ENCODE measurements around the gene PRDM16.

DNA sequence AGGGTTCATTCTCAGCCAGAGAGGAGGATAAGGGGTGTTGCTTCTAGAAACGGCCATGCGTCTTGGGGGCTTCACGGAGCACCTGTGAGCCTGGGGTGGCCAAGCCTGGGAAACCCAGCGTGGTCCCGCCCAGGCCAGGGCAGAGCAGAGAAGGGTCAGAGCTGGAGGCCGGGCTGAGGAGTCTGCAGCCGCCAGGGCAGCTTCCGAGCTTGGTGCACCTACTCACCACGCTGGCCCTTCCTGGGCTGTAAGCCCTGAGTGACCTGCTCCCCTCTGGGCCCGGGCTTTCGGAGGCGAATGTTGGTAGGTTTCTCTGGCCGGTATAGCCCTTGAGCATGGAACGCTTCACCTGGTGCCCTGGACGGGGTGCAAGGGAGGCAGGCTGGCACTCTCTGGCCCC is 215.7 kb downstream of the PRDM16 start:
- TF ChIP-seq CBX8 (IDR thresholded peaks at IDR 0.05) (no peak), POLR2A (IDR thresholded peaks at IDR 0.05; ENCODE audit: low read length) (no peak), CEBPB (IDR thresholded peaks at IDR 0.05) (no peak), CHD4 (IDR thresholded peaks at IDR 0.05; ENCODE audit: borderline replicate concordance) (no peak), MYC (IDR thresholded peaks at IDR 0.05; ENCODE audit: borderline replicate concordance, low read length) (no peak), CTCF (IDR thresholded peaks at IDR 0.05) (no peak), RAD21 (conservative IDR thresholded peaks at IDR 0.05 in 1 of 2, IDR thresholded peaks at IDR 0.05 in 1 of 2) (no peak), KDM5A (IDR thresholded peaks at IDR 0.05) (no peak), EP300 (IDR thresholded peaks at IDR 0.05) (no peak), PBX3 (IDR thresholded peaks at IDR 0.05) (no peak), SMC3 (IDR thresholded peaks at IDR 0.05) (no peak), RFX5 (IDR thresholded peaks at IDR 0.05) (no peak)

Measured in A549 (cell line).